Esophagus mucosa (tissue), 1 donor: ENCODE data around the gene BIRC5. TPM values are rescaled to one million over a fixed set of nuclear protein-coding genes. Genes with fewer than 3 reads are reported as not detected.

Experiments used
- total RNA-seq: library from RNA; stranded (reverse); gene quantifications from one replicate; pipeline ENCODE4 v1.2.4, GENCODE V29; 2023
- donor health status: DM: yes; HTN: yes; CAD: no.

The BIRC5 gene
- total RNA-seq, 1 donor from 2014 or later: 28.5 TPM

Other genes starting within 250 kb of the BIRC5 start
- 50.2 TPM for gene TMC6, start 85.5 kb upstream of the BIRC5 start, total RNA-seq
- 2.0 TPM for gene TMC8, start 83.5 kb upstream of the BIRC5 start, total RNA-seq
- 0.44 TPM for gene C17orf99, start 67.9 kb upstream of the BIRC5 start, total RNA-seq
- gene SYNGR2, start 45.7 kb upstream of the BIRC5 start, total RNA-seq: 73.0 TPM
- 33.3 TPM for gene TK1, start 27.2 kb upstream of the BIRC5 start, total RNA-seq
- gene AFMID, start 26.9 kb upstream of the BIRC5 start, total RNA-seq: 19.2 TPM
- gene TMEM235, start 17.4 kb downstream of the BIRC5 start, total RNA-seq: not detected
- gene SOCS3, start 145.8 kb downstream of the BIRC5 start, total RNA-seq: 13.6 TPM
- 15.9 TPM for gene PGS1, start 164.4 kb downstream of the BIRC5 start, total RNA-seq